Loucy (cell line): ENCODE data around the gene KEAP1.
A peak's percentile ranks its signal among the peaks of the same experiment; 100 is the strongest.
"Not testable (repeated sequence)": the region's sequence is repeated elsewhere in the genome, so short reads cannot be mapped to it uniquely, and the experiment has no call there.

ENCODE experiments used
- H2AFZ ChIP-seq: fragments of 200-600 bp; sonication (generic); 2 replicates; pipeline ENCODE4 v1.6.0; 2016; ENCODE audit warnings: antibody characterized with exemption, mild to moderate bottlenecking, low read length, moderate library complexity
- H3F3A ChIP-seq: fragments of 200-600 bp; 2 replicates; pipeline ENCODE4 v1.6.0; 2016; ENCODE audit warnings: antibody characterized with exemption, low read depth, mild to moderate bottlenecking
- H3K27me3 ChIP-seq: fragments of 200-600 bp; sonication (generic); 2 replicates; pipeline ENCODE4 v1.6.1; 2014; ENCODE audit warnings: low read length, mild to moderate bottlenecking; ENCODE audit not compliant: insufficient read depth, poor library complexity, severe bottlenecking
- H3K36me3 ChIP-seq: fragments of 200-600 bp; sonication (generic); 2 replicates; pipeline ENCODE4 v1.6.1; 2016; ENCODE audit warnings: low read length; ENCODE audit not compliant: insufficient read depth
- H3K4me1 ChIP-seq: fragments of 200-600 bp; sonication (generic); 2 replicates; pipeline ENCODE4 v1.5.1; 2014; ENCODE audit warnings: low read length, mild to moderate bottlenecking; ENCODE audit not compliant: insufficient read depth, poor library complexity, severe bottlenecking
- H3K4me2 ChIP-seq: fragments of 200-600 bp; sonication (generic); 2 replicates; pipeline ENCODE4 v1.6.0; 2014; ENCODE audit warnings: antibody characterized with exemption, low read length, low read depth, mild to moderate bottlenecking; ENCODE audit not compliant: poor library complexity, severe bottlenecking
- H3K4me3 ChIP-seq: fragments of 200-600 bp; sonication (generic); 2 replicates; pipeline ENCODE4 v1.5.1; 2014; ENCODE audit warnings: low read length, mild to moderate bottlenecking, mixed read lengths; ENCODE audit not compliant: poor library complexity, severe bottlenecking
- H3K79me2 ChIP-seq: fragments of 200-600 bp; sonication (generic); 2 replicates; pipeline ENCODE4 v1.6.1; 2014; ENCODE audit warnings: low read length; ENCODE audit not compliant: insufficient read depth
- H3K9ac ChIP-seq: fragments of 200-600 bp; sonication (generic); 2 replicates; pipeline ENCODE4 v1.6.0; 2014; ENCODE audit warnings: mild to moderate bottlenecking, low read depth, low read length, moderate library complexity; ENCODE audit not compliant: poor library complexity, severe bottlenecking
- H3K9me2 ChIP-seq: fragments of 200-600 bp; sonication (generic); replicated peaks from 2 replicates; pipeline ENCODE4 v1.6.1; 2016; ENCODE audit warnings: low read depth, low read length, mixed read lengths
- H3K9me3 ChIP-seq: fragments of 200-600 bp; sonication (generic); 2 replicates; pipeline ENCODE4 v1.6.1; 2014; ENCODE audit warnings: mild to moderate bottlenecking, antibody characterized with exemption, low read length, low read depth; ENCODE audit not compliant: insufficient read depth
- H4K20me1 ChIP-seq: fragments of 200-600 bp; sonication (generic); 2 replicates; pipeline ENCODE4 v1.6.0; 2014; ENCODE audit warnings: antibody characterized with exemption, low read length, mild to moderate bottlenecking; ENCODE audit not compliant: insufficient read depth, poor library complexity, severe bottlenecking
- EZH2phosphoT487 ChIP-seq: fragments of 200-600 bp; IDR thresholded peaks from 2 replicates; pipeline ENCODE4 v1.6.1; 2018; ENCODE audit warnings: antibody characterized with exemption, mild to moderate bottlenecking, moderate library complexity, borderline replicate concordance
- TF ChIP-seq, protein P1 (sequence below): fragments of 200-600 bp; sonication (generic); conservative IDR thresholded peaks from 2 replicates; pipeline ENCODE4 v1.5.1; 2014; ENCODE audit warnings: mild to moderate bottlenecking, antibody characterized with exemption, low read length

Gene KEAP1

DNA sequence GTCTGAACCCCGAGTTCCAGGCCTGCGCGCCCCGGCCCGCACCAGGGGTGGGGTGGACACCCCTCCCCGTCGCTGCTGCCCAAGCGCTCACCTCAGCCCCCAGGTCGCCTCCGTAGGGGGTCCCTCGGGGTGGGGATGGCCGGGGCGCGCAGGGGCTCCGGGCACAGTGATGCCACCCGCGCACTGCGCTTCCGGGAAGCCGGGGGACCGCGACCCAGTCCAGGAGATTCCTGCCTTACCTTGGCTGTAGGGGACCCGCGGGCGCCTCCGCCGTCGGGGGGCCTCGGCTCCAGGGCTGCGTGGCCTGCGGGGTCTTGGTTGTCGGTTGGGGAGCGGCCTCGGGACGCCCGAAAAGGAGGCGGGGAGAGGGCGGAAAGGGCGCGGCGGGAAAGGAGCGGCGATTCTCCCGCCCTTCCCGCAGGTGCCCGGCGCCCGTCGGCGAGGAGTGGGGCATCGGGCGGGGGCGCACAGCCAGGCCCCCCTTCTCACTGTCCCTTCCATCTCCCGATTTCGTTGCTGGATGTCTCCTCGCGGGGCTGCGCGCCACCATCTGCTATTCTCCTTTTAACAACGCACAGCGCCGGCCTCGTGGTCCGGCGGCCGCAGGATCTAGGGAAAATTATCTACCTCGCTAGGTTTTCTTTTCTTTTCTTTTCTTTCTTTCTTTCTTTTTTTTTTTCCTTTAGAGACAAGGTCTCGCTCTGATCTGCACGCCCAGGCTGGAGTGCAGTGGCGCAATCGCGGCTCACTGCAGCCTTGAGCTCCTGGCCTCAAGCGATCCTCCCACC, at the start of gene KEAP1:
TSS of gene KEAP1 (minus strand) at position 355 of the 788 bp plus-strand sequence. CDS start 3,323 bp downstream, outside the sequence.
- TF ChIP-seq, protein P1, sequence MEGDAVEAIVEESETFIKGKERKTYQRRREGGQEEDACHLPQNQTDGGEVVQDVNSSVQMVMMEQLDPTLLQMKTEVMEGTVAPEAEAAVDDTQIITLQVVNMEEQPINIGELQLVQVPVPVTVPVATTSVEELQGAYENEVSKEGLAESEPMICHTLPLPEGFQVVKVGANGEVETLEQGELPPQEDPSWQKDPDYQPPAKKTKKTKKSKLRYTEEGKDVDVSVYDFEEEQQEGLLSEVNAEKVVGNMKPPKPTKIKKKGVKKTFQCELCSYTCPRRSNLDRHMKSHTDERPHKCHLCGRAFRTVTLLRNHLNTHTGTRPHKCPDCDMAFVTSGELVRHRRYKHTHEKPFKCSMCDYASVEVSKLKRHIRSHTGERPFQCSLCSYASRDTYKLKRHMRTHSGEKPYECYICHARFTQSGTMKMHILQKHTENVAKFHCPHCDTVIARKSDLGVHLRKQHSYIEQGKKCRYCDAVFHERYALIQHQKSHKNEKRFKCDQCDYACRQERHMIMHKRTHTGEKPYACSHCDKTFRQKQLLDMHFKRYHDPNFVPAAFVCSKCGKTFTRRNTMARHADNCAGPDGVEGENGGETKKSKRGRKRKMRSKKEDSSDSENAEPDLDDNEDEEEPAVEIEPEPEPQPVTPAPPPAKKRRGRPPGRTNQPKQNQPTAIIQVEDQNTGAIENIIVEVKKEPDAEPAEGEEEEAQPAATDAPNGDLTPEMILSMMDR: no peak
- no peak for TF ChIP-seq EZH2phosphoT487
- Histone ChIP-seq H3K4me3 (peak within 1 kb of the TSS; percentile 83), H3K79me2 (peaks cover 57% of the 10 kb centered on the region), H3K27me3 (peaks cover 6% of the 10 kb centered on the region), H3K9ac (peak within 1 kb of the TSS; percentile 99), H3K4me2 (peak within 1 kb of the TSS; percentile 95), H3F3A (no peaks in the 10 kb centered on the region), H3K36me3 (peaks cover 15% of the 10 kb centered on the region; the same call in 1 of the 2 replicates), H2AFZ (peak within 1 kb of the TSS; percentile 86), H3K9me2 (no peaks in the 10 kb centered on the region), H3K9me3 (no peaks in the 10 kb centered on the region), H3K4me1 (peaks cover 36% of the 10 kb centered on the region), H4K20me1 (peaks cover 23% of the 10 kb centered on the region)

DNA sequence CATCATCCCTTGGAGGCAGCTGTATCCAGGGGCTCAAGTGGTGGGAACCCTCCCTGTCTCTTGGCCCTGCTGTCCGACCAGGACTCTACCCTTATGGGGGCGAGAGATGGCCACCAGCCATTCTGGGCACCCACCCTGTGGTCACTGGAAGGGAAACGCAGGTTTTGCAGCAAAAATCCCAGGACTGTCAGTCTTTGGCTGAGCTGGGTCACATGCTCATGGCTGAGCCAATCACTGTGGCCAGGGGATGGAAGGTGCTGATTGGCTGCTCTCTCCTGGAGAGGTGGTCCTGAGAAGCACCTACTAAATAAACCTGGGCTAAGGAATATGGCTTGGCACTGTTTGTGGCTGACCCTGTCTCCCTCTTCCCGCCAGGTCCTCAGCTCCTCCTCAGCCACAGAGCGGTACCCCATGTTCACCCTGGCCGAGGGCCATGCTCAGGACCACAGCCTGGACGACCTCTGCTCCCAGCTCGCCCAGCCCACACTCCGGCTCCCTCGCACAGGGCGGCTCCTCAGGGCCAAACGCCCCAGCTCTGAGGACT, 49.4 kb upstream of the KEAP1 start:
- H3K27me3 ChIP-seq: no peaks in the 10 kb centered on the region
- peak overlapping the region; percentile 77 for H3K4me2 ChIP-seq
- no peak overlapping the region for H2AFZ ChIP-seq
- H3K79me2 ChIP-seq: peaks cover 60% of the 10 kb centered on the region
- TF ChIP-seq, protein P1: no peak
- peaks cover 52% of the 10 kb centered on the region for H3K4me1 ChIP-seq
- no peaks in the 10 kb centered on the region for H3K9me3 ChIP-seq
- peak overlapping the region; percentile 78 for H3K9ac ChIP-seq
- H3K9me2 ChIP-seq: no peaks in the 10 kb centered on the region
- peak overlapping the region; percentile 58 for H3K4me3 ChIP-seq
- H3F3A ChIP-seq: peaks cover 36% of the 10 kb centered on the region
- H4K20me1 ChIP-seq: no peaks in the 10 kb centered on the region
- peaks cover 67% of the 10 kb centered on the region; the same call in 1 of the 2 replicates for H3K36me3 ChIP-seq

DNA sequence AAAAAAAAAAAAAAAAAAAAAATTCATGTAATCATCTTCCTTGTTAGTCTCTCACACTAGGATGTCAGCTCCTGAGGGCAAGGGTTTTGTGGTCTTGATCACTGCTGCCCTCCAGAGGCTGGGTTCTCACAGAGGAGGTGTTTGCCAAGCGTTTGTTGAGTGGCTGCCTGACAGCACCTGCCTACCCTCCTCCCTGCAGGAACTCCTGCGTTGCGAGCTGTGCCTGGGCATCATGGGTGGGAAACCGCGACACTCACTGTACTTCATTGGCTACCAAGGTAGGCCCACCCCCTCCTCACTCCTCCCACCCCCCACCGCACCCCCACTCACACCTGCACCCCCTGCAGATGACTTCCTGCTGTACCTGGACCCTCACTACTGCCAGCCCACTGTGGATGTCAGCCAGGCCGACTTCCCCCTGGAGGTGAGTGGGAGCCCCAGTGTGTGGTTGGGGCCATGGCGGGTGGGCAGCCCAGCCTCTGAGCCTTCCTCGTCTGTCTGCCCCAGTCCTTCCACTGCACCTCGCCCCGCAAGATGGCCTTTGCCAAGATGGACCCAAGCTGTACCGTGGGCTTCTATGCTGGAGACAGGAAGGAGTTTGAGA, 48.6 kb upstream of the KEAP1 start:
- Histone ChIP-seq H4K20me1 (no peaks in the 10 kb centered on the region), H3K4me2 (peak overlapping the region; percentile 77)
- TF ChIP-seq EZH2phosphoT487: no peak
- TF ChIP-seq, protein P1: peak; percentile 43; the same call in 1 of the 2 replicates

DNA sequence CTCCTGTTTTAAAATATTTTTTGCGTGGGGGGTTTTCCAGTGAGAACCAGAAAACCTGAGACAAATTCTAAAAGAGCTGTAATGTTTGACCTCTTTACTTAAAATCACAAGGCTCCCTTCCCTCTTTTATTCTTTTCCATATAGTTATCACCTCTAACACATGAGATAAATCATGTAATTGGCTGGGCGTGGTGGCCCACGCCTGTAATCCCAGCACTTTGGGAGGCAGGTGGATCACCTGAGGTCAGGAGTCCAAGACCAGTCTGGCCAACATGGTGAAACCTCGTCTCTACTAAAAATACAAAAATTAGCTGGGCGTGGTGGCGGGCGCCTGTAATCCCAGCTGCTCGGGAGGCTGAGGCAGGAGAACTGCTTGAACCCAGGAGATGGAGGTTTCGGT, 47.9 kb upstream of the KEAP1 start:
- H3K36me3 ChIP-seq: peaks cover 63% of the 10 kb centered on the region; the same call in 1 of the 2 replicates
- not testable (repeated sequence) for H2AFZ ChIP-seq
- H3K4me1 ChIP-seq: peaks cover 55% of the 10 kb centered on the region

More for the DNA sequence above, 48.6 kb upstream of the KEAP1 start:
- Histone ChIP-seq H3K27me3 (no peaks in the 10 kb centered on the region), H3K79me2 (peaks cover 63% of the 10 kb centered on the region), H3K9me2 (no peaks in the 10 kb centered on the region), H3K4me1 (peaks cover 57% of the 10 kb centered on the region), H3K4me3 (peak overlapping the region; percentile 58), H3K9me3 (no peaks in the 10 kb centered on the region), H3K9ac (peak overlapping the region; percentile 78), H3K36me3 (peaks cover 66% of the 10 kb centered on the region; the same call in 1 of the 2 replicates), H3F3A (peaks cover 36% of the 10 kb centered on the region), H2AFZ (no peak overlapping the region)

More for the DNA sequence above, 47.9 kb upstream of the KEAP1 start:
- not testable (repeated sequence) for H3K4me3 ChIP-seq, H4K20me1 ChIP-seq, H3K9ac ChIP-seq, H3K9me2 ChIP-seq, H3K27me3 ChIP-seq, H3K9me3 ChIP-seq, H3K4me2 ChIP-seq
- peaks cover 66% of the 10 kb centered on the region for H3K79me2 ChIP-seq
- peaks cover 36% of the 10 kb centered on the region for H3F3A ChIP-seq
